Stimulated activated CD8-positive, alpha-beta memory T cell treated with anti-CD3 and anti-CD28 coated beads, Interleukin-12 subunit alpha, Interleukin-12 subunit beta, amount 100 ng/mL, for 24 hours (primary cell): ENCODE results near the gene LAIR1.

Source experiments
- DNase-seq: peaks from one replicate; pipeline ENCODE4 v3.0.0-alpha.2; 2020; ENCODE audit errors: extremely low read depth

LAIR1 gene

DNA sequence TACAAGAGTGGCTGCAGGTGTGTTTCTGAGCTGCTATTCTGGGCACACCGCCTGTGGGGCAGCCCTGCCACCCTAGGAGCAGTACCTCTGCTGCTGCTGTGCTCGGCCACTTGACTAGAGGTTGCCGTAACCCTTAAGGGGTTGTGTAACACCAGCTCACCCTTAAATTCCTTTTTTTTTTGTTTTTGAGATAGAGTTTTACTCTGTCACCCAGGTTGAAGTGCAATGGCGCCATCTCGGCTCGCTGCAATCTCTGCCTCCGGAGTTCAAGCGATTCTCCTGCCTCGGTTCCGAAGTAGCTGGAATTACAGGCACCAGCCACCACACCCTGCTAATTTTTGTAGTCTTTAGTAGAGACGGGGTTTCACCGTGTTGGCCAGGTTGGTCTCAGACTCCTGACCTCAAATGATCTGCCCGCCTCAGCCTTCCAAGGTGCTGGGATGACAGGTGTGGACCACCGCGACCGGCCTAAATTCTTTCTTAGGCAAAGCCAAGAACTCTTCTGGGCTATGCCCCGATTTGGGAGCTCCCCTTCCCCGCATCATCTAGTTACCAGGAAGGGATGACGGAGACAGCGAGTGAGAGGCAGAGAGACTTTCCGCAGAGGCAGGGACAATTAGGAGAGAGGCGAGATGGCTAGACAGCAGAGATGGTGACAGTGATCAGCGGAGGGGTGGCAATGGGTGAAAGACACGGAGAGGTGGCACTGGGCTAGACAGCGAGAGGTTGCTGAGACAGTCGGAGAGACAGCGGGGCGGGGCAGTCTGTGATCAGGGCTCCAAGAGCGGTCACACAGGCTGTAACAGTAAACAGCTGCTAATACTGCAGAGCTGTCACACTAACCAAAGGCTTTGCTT, 47.4 kb downstream of the LAIR1 start:
- no peak for DNase-seq

- DNase-seq: no peak
Measured at GRCh38 chr19:54316746-54317107, 48.0 kb downstream of the LAIR1 start.

DNA sequence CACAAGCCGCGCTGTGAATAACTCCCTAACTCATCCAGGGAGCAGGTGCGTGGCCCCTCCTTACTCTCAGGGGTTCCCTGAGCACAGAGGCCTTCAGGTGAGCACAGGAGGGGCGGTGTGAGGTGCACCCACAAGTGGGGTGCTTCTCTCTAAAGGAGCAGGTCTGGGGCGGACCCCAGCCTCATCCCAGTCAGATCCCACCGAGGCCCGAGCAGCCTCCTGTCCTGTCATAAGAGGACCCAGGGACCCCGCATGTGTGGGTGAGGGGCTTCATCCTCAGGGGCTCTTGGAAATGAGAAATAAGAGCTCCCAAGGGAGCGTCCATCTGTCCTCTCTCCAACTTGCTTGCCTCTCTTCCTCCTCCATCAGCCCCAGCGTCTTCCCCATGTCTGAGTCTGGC, 48.8 kb downstream of the LAIR1 start:
- no peak for DNase-seq

DNA sequence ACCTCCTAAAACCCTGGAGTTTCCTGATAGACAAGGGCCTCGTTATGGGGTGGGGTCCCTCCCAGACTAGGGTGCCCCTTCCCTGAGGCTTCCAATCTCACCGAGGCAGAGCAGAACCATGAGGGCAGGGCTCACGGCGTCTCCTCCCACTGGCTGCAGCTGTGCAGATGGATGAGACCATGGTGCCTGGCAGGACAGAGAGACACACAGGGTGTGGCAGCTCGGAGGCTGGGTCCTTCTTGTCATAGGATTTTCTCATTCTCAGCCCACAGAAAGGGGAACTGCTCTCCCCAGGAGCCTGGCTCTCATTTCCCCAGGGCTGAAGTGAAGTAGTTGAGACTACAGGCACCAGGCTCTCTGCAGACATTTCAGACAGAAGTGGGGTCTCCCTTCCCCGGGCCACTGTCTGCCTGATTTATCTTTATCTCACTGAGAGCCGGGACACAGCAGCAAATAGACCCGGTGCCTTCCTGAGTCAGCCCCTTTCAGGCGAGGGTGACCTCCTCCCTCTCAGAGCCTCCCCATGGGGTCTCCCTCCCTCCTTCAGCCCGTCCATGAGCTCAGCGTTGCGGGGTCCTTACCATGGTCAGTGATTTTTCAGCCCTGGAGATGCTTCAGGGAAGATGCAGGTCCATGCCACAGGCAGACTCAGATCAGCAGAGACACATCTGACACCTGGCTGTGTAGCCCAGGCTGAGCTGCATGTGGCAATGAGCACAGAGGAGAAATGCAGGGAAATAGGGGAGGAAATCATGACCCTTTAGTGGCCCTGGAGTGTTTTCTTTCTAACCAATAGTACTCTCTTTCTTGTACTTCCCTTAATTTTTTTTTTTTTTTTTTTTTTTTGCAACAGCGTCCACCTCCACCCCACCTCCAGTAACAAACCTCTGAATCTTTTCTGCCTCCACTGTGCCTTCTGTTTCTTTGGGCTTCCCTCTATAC, 52.0 kb downstream of the LAIR1 start, which contains the start of gene LILRA5:
LILRA5 (minus strand) TSS at position 731 of the 942 bp plus-strand sequence; CDS start at position 584, 147 bp downstream.
- DNase-seq: no peak

- no peak for DNase-seq
Measured at GRCh38 chr19:54312011-54312410, 52.7 kb downstream of the LAIR1 start.

GRCh38 chr19:54311486-54311885, 53.2 kb downstream of the LAIR1 start:
- no peak for DNase-seq

DNA sequence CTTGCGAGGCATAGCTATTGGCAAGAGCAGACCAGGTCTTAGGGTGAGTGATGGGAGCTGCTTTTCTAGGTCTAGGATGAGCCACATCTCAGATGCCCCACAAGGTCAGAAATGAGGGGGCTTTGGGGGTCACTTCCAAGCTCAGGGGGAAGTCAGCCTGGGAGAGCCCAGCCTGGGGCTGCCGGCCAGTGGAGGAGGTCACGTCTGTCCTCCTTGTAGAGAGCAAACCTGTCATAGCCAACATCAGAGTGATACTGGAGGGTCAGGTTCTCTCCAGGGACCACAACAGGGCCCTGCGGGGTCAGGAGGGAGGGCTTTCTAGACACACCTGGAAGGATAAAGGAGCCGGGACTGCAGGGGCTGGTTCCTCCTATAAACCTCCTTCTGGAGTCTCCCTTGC, 54.2 kb downstream of the LAIR1 start:
- no peak for DNase-seq

- no peak for DNase-seq
Measured at GRCh38 chr19:54309811-54310210, 54.9 kb downstream of the LAIR1 start.

DNA sequence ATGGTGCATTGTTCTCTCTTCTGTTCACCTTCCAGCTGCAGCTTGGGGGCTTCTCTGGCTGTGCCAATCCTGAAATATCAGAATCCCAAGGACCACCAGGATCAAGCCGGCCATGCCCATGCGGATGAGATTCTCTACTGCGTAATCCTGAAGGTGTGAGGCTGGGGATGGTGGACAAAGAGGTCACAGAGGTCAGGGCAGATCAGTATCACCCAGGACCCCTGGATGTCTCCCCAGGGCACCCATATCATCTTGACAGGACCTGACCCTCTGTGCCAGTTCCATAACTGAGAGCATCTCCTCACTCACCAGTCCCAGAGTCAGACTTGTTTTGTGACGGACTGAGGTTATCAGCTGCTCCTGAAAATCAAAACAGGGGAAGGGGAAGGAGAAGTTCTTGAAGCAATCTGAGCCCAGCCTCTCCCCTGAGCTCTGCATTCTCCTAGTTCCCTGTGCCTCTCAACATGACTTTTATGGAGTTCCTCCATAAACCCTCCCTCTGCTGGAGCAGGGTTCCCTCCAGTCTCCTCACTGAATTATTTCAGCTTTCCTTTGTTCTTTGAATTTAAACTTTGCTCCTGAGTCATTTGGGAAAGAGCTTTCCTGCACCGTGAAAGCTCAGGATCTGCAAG, 57.2 kb downstream of the LAIR1 start:
- DNase-seq: no peak

DNA sequence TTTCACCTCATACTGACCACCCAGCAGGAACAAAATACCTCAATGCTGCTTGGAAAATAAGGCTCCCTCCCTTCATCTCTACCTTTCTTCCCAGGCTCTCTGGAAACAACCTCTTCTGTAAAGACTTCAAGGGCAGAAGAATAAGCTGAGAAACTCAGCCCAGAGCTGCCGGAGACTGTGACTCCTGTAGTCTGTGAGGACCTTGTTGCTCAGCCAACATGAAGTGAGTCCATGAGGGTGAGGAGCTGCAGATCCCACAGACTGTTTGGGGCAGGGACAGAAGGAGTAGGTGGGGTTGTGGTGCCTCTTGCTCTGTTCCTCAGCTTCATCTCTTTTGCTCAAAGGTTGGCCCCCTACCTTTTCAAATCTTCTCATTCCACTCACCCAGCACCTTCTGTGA, 59.6 kb downstream of the LAIR1 start:
- DNase-seq: no peak

DNA sequence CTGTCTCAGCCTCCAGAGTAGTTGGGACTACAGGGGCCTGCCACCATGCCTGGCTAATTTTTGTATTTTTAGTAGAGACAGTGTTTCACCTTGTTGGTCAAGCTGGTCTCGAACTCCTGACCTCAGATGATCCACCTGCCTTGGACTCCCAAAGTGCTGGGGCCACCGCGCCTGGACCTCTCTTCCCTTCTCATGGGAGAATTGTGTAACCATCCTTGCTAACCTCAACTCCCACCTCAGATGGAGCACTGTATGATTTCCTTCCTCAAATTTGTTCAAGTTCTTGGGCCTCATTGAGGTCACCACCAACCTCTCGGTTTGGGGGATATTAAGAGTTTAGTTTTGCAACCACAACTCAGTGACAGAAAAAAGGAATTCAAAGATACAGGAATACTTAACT, 62.5 kb downstream of the LAIR1 start:
- DNase-seq: no peak
